Colonic mucosa (tissue), 4 donors: ENCODE results near the gene COX10. TPM values are rescaled to one million over a fixed set of nuclear protein-coding genes. Genes with fewer than 3 reads are reported as not detected.

Source experiments
- DNase-seq: peaks from one replicate; pipeline ENCODE4 v3.0.0-alpha.2; 2020
- H3K27ac ChIP-seq: fragments of 200-600 bp; one replicate; pipeline ENCODE4 v1.8.0; 2021
- H3K27me3 ChIP-seq: fragments of 200-600 bp; one replicate; pipeline ENCODE4 v1.8.0; 2021
- H3K36me3 ChIP-seq: fragments of 200-600 bp; one replicate; pipeline ENCODE4 v1.8.0; 2021
- H3K4me1 ChIP-seq: fragments of 200-600 bp; one replicate; pipeline ENCODE4 v1.8.0; 2021; ENCODE audit warnings: mild to moderate bottlenecking
- H3K4me3 ChIP-seq: fragments of 200-600 bp; one replicate; pipeline ENCODE4 v1.8.0; 2021
- H3K9ac ChIP-seq, 2 donors: one replicate each; pipeline ENCODE4 v1.7.0; 2013; ENCODE audit warnings: control low read depth in 2 of 2, low read depth in 2 of 2, low read length in 2 of 2
- H3K9me3 ChIP-seq: fragments of 200-600 bp; one replicate; pipeline ENCODE4 v1.8.0; 2021
- CTCF ChIP-seq: fragments of 200-600 bp; IDR thresholded peaks from one replicate; pipeline ENCODE4 v1.8.0; 2022; ENCODE audit warnings: antibody characterized with exemption, mild to moderate bottlenecking
- intact Hi-C: fragments of 100-400 bp; cut with DNase I; formaldehyde crosslinking; loops from one replicate; pipeline ENCODE4 v1.14.1; 2022
- total RNA-seq, 2 donors: library from RNA; stranded (reverse); fragmentation: NEBNext Ultra II Directional in 1 of 2; extraction: Animal tissue kit (Norgen Biotek cat#: 25700) in 1 of 2; gene quantifications; one replicate each; pipeline ENCODE4 v1.2.1, GENCODE V29; 2021
- donor health status: healthy.
- donor health status: DM: no; HTN: no; CAD: no.
- donor health status: DM: no; HTN: no; CAD: no.

COX10 gene
- total RNA-seq, 2 donors from 2014 or later: 35.1 to 36.0 TPM

- Histone ChIP-seq H3K4me1 (no peaks in the 10 kb centered on the region), H3K27me3 (no peaks in the 10 kb centered on the region), H3K36me3 (no peaks in the 10 kb centered on the region), H3K9me3 (no peaks in the 10 kb centered on the region), H3K9ac (no peak overlapping the region), H3K4me3 (no peak overlapping the region), H3K27ac (no peak overlapping the region)
- DNase-seq: no peak
- TF ChIP-seq CTCF: no peak
- intact Hi-C loops: no loop called here
Observed at GRCh38 chr17:14245002-14245401, 175.7 kb downstream of the COX10 start.

- intact Hi-C loops: no loop called here
- H3K9me3 ChIP-seq: no peaks in the 10 kb centered on the region
- H3K27me3 ChIP-seq: no peaks in the 10 kb centered on the region
- no peaks in the 10 kb centered on the region for H3K4me1 ChIP-seq
- no peak overlapping the region for H3K4me3 ChIP-seq
- H3K27ac ChIP-seq: no peak overlapping the region
- H3K36me3 ChIP-seq: no peaks in the 10 kb centered on the region
- no peak for TF ChIP-seq CTCF
- DNase-seq: no peak
- H3K9ac ChIP-seq: no peak overlapping the region
Observed at GRCh38 chr17:14245629-14246028, 176.3 kb downstream of the COX10 start.

Other genes starting within 250 kb of the COX10 start
- not detected for gene CDRT15, start 167.4 kb downstream of the COX10 start, total RNA-seq
- 1 to 10 TPM; 1.1 TPM for gene HS3ST3B1, start 231.6 kb downstream of the COX10 start, total RNA-seq